Neural progenitor cell (in vitro differentiated cells): ENCODE results near the gene RPL7L1.

Source experiments
- EZH2phosphoT487 ChIP-seq: fragments of 200-600 bp; sonication (generic); IDR thresholded peaks from 2 replicates; pipeline ENCODE4 v1.6.1; 2017; ENCODE audit warnings: antibody characterized with exemption
- TF ChIP-seq, protein P1 (sequence below): fragments of 200-600 bp; sonication (generic); IDR thresholded peaks from 2 replicates; pipeline ENCODE4 v1.5.1; 2017; ENCODE audit warnings: antibody characterized with exemption, mild to moderate bottlenecking

DNA sequence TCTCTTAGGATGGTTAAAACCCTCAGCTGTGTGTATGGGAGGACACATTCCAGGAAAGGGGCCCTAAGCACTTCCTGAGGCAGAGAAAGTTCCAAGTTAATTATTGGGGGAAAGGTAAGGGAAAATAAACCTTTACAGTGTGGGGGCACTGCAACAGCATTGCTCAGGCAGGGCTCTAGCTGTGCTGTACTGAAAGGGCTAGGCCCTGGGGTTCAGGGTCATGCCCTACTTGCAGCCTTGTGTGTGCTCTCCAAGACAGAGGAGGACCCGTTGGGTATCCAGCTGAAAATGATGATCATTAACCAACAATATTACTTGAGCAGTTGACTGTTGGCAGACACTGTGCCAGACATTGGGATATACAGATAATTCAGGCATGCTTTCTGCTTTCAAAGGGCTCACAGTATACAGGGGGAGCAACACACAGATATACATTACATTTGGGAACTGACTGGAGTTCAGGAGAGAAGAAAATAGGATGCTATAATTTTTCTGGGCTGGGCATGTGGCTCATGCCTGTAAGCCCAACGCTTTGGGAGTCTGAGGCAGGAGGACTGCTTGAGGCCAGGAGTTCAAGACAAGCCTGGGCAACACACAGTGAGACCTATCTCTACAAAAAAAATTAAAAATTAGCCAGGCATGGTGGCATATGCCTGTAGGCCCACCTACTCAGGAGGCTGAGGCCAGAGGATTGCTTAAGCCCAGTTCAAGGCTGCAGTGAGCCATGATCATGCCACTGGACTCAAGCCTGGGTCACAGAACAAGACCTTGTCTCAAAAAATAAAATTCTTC is 9.1 kb upstream of the RPL7L1 start:
- no peak for TF ChIP-seq EZH2phosphoT487
- TF ChIP-seq, protein P1, sequence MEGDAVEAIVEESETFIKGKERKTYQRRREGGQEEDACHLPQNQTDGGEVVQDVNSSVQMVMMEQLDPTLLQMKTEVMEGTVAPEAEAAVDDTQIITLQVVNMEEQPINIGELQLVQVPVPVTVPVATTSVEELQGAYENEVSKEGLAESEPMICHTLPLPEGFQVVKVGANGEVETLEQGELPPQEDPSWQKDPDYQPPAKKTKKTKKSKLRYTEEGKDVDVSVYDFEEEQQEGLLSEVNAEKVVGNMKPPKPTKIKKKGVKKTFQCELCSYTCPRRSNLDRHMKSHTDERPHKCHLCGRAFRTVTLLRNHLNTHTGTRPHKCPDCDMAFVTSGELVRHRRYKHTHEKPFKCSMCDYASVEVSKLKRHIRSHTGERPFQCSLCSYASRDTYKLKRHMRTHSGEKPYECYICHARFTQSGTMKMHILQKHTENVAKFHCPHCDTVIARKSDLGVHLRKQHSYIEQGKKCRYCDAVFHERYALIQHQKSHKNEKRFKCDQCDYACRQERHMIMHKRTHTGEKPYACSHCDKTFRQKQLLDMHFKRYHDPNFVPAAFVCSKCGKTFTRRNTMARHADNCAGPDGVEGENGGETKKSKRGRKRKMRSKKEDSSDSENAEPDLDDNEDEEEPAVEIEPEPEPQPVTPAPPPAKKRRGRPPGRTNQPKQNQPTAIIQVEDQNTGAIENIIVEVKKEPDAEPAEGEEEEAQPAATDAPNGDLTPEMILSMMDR, result no peak
